ENCODE results near the gene TPSD1. TPM values are rescaled to one million over a fixed set of nuclear protein-coding genes. Genes with fewer than 3 reads are reported as not detected.
A peak's percentile ranks its signal among the peaks of the same experiment; 100 is the strongest.

TPSD1 gene
- polyA plus RNA-seq, 1 of the 3 experiments (the other 2 are of a cell fraction), result not detected

DNA sequence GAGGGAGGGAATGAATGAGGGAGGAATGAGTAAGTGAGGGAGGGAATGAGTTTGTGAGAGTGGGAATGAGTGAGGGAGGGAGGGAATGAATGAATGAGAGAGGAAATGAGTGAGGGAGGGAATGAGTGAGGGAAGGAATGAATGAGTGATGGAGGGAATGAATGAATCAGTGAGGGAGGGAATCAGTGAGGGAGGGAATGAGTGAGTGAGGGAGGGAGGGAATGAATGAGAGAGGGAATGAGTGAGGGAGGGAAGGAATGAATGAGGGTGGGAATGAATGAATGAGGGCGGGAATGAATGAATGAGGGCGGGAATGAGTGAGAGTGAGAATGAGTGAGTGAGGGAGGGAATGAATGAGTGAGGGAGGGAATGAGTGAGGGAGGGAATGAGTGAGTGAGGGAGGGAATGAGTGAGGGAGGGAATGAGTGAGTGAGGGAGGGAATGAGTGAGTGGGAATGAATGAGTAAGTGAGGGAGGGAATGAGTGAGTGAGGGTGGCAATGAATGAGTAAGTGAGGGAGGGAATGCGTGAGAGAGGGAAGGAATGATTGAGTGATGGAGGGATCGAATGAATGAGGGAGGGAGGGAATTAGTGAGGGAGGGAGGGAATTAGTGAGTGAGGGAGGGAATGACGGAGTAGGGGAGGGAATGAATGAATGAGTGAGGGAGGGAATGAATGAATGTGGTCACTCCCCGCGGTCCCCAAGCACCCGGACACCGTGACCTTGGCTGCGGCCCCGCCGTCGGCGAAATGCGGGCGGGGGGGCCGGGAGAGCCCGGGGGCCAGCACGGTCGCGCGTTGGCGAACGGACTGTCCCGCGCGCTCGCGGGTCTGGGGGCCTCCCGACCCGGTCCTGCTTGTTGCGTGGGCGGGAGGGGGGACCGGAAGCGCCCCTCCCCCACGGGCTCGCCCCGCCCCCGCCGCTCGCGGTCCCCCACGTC lies 52.4 kb downstream of the TPSD1 start:
- peaks cover 34% of the 10 kb centered on the region for H4K20me1 ChIP-seq (ENCODE audit: insufficient read depth)
- H3K9me3 ChIP-seq, result no peaks in the 10 kb centered on the region
- 8% methylated on average over 15 of the region's 43 CpGs for WGBS (ENCODE audit: low lambda C conversion rate)
- TF ChIP-seq MXI1 (IDR thresholded peaks at IDR 0.05; ENCODE audit: low read depth, low read length), result no peak
- TF ChIP-seq, protein P1, sequence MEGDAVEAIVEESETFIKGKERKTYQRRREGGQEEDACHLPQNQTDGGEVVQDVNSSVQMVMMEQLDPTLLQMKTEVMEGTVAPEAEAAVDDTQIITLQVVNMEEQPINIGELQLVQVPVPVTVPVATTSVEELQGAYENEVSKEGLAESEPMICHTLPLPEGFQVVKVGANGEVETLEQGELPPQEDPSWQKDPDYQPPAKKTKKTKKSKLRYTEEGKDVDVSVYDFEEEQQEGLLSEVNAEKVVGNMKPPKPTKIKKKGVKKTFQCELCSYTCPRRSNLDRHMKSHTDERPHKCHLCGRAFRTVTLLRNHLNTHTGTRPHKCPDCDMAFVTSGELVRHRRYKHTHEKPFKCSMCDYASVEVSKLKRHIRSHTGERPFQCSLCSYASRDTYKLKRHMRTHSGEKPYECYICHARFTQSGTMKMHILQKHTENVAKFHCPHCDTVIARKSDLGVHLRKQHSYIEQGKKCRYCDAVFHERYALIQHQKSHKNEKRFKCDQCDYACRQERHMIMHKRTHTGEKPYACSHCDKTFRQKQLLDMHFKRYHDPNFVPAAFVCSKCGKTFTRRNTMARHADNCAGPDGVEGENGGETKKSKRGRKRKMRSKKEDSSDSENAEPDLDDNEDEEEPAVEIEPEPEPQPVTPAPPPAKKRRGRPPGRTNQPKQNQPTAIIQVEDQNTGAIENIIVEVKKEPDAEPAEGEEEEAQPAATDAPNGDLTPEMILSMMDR (IDR thresholded peaks at IDR 0.05), result no peak
- TF ChIP-seq RFX5 (IDR thresholded peaks at IDR 0.05; ENCODE audit: low read length), result no peak
- TF ChIP-seq TAF1 (IDR thresholded peaks at IDR 0.05; ENCODE audit: borderline replicate concordance, low read depth, low read length), result peak; percentile 15; the same call in 1 of the 2 replicates
- TF ChIP-seq GABPA (IDR thresholded peaks at IDR 0.05; ENCODE audit: low read depth), result peak; percentile 36; the same call in 1 of the 2 replicates
- TF ChIP-seq, protein P2, sequence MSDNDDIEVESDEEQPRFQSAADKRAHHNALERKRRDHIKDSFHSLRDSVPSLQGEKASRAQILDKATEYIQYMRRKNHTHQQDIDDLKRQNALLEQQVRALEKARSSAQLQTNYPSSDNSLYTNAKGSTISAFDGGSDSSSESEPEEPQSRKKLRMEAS (IDR thresholded peaks at IDR 0.05; ENCODE audit: low read depth), result no peak
- TF ChIP-seq CHD2 (IDR thresholded peaks at IDR 0.05; ENCODE audit: low read length, partially characterized antibody), result peak; percentile 60
- TF ChIP-seq RAD21 (IDR thresholded peaks at IDR 0.05; ENCODE audit: low read length), result no peak
- ChIA-PET CTCF (interaction anchor here (1.8 kb wide), 1 partner anchor 8 kb away, joined by 6 read pairs; no protein-coding TSS in a partner anchor), POLR2A (interaction anchor here (0.5 to 1.5 kb wide), 4 partner anchors 24 to 104 kb away, joined by 3 to 7 read pairs (median 4); no protein-coding TSS in a partner anchor)
- peaks cover 4% of the 10 kb centered on the region for H3F3A ChIP-seq (replicated peaks; ENCODE audit: insufficient read depth)
- peak overlapping the region; percentile 63 for H3K4me2 ChIP-seq
- peaks cover 35% of the 10 kb centered on the region for H3K79me2 ChIP-seq (ENCODE audit: insufficient read depth)
- H3K4me3 ChIP-seq (ENCODE audit: low read depth in 2 of 2, low read length in 1 of 2), result peak overlapping the region; percentile 59 to 74
- H2AFZ ChIP-seq (ENCODE audit: low read depth), result peak overlapping the region; percentile 82; the same call in 1 of the 2 replicates
- peaks cover 10 to 27% of the 10 kb centered on the region in 2 experiments; a peak in 2 of 4 replicates for H3K4me1 ChIP-seq (ENCODE audit: control insufficient read depth in 1 of 2, insufficient read depth in 2 of 2, low read depth in 1 of 2, low read length in 1 of 2)
- peak overlapping the region; percentile 100; the same call in 1 of the 2 replicates for H3K9ac ChIP-seq
- H3K27me3 ChIP-seq (ENCODE audit: insufficient read depth), result no peaks in the 10 kb centered on the region
- H3K36me3 ChIP-seq (replicated peaks in 1 of 2; ENCODE audit: control insufficient read depth in 1 of 2, insufficient read depth in 2 of 2, low read length in 1 of 2), result peaks cover 0 to 10% of the 10 kb centered on the region in 2 experiments
- DNase-seq, result no peak
- H3K9me2 ChIP-seq, result no peaks in the 10 kb centered on the region
- peak overlapping the region; percentile 83 to 98; a peak in 3 of 4 replicates for H3K27ac ChIP-seq (ENCODE audit: low read depth in 2 of 2, low read length in 1 of 2)

Other genes starting within 250 kb of the TPSD1 start
- not detected in 2 replicates for gene SSTR5, start 183.3 kb upstream of the TPSD1 start, polyA plus RNA-seq (2012; rRNA removed)
- gene C1QTNF8, start 159.8 kb upstream of the TPSD1 start, polyA plus RNA-seq (2012; rRNA removed), result not detected in 2 replicates
- gene CACNA1H, start 103.0 kb upstream of the TPSD1 start, polyA plus RNA-seq (2012; rRNA removed), result not detected in 2 replicates
- not detected in 2 replicates for gene TPSG1, start 30.8 kb upstream of the TPSD1 start, polyA plus RNA-seq (2012; rRNA removed)
- gene TPSB2, start 25.9 kb upstream of the TPSD1 start, polyA plus RNA-seq (2012; rRNA removed), result not detected in 2 replicates
- not detected in 2 replicates for gene TPSAB1, start 15.4 kb upstream of the TPSD1 start, polyA plus RNA-seq (2012; rRNA removed)
- 107 and 113 TPM in 2 replicates for gene UBE2I, start 53.6 kb downstream of the TPSD1 start, polyA plus RNA-seq (2012; rRNA removed)
- 1.1 and 2.0 TPM in 2 replicates for gene BAIAP3, start 77.6 kb downstream of the TPSD1 start, polyA plus RNA-seq (2012; rRNA removed)
- gene TSR3, start 95.8 kb downstream of the TPSD1 start, polyA plus RNA-seq (2012; rRNA removed), result 67.6 and 87.3 TPM in 2 replicates
- 113 and 114 TPM in 2 replicates for gene GNPTG, start 95.9 kb downstream of the TPSD1 start, polyA plus RNA-seq (2012; rRNA removed)
- gene UNKL, start 158.6 kb downstream of the TPSD1 start, polyA plus RNA-seq (2012; rRNA removed), result 16.3 and 16.4 TPM in 2 replicates
- gene UQCC4, start 164.7 kb downstream of the TPSD1 start, polyA plus RNA-seq (2012; rRNA removed), result 47.6 and 51.9 TPM in 2 replicates
- not detected in 2 replicates for gene PERCC1, start 175.0 kb downstream of the TPSD1 start, polyA plus RNA-seq (2012; rRNA removed)
- gene CCDC154, start 188.5 kb downstream of the TPSD1 start, polyA plus RNA-seq (2012; rRNA removed), result 0.35 and 0.41 TPM in 2 replicates
- gene CLCN7, start 219.0 kb downstream of the TPSD1 start, polyA plus RNA-seq (2012; rRNA removed), result 22.7 and 44.3 TPM in 2 replicates
- gene PTX4, start 232.9 kb downstream of the TPSD1 start, polyA plus RNA-seq (2012; rRNA removed), result not detected in 2 replicates
- 19.1 and 24.2 TPM in 2 replicates for gene TELO2, start 237.3 kb downstream of the TPSD1 start, polyA plus RNA-seq (2012; rRNA removed)